Transverse colon (tissue), 4 donors: ENCODE data around the gene PRG3. TPM values are rescaled to one million over a fixed set of nuclear protein-coding genes. Genes with fewer than 3 reads are reported as not detected.

Experiments
- DNase-seq: peaks from one replicate; pipeline ENCODE4 v3.0.0-alpha.2; 2019
- H3K27ac ChIP-seq, 4 donors: fragments of 200-600 bp; sonication (generic); 2 replicates each; pipeline ENCODE4 v1.5.1; 2016 to 2018; ENCODE audit warnings: inconsistent platforms in 4 of 4
- H3K27me3 ChIP-seq: fragments of 200-600 bp; sonication (generic); 2 replicates; pipeline ENCODE4 v1.5.1; 2017; ENCODE audit warnings: inconsistent platforms
- H3K36me3 ChIP-seq, 4 donors: fragments of 200-600 bp; sonication (generic); 2 replicates each; pipeline ENCODE4 v1.5.1; 2017 to 2019; ENCODE audit warnings: inconsistent platforms in 4 of 4
- H3K4me1 ChIP-seq, 4 donors: fragments of 200-600 bp; sonication (generic); 2 replicates each; pipeline ENCODE4 v1.5.1; 2017 to 2020; ENCODE audit warnings: inconsistent platforms in 4 of 4
- H3K4me3 ChIP-seq, 4 donors: fragments of 200-600 bp; sonication (generic); 1 replicate in 1 of 4; 2 replicates in 3 of 4; pipeline versions ENCODE4 v1.5.1 to v1.6.1; 2017 to 2019; ENCODE audit warnings: inconsistent platforms in 4 of 4
- H3K9me3 ChIP-seq, 2 donors: fragments of 200-600 bp; sonication (generic); 2 replicates each; pipeline ENCODE4 v1.5.1; 2017 to 2019; ENCODE audit warnings: inconsistent platforms in 2 of 2
- CTCF ChIP-seq, 5 experiments: fragments of 200-600 bp in 3 of 5; fragments of 450-650 bp in 2 of 5; sonication (generic) in 3 of 5; IDR thresholded peaks; 1 replicate in 2 of 5; 2 replicates in 3 of 5; pipeline ENCODE4 v1.5.1; 2016 to 2017; ENCODE audit warnings: antibody characterized with exemption in 5 of 5, inconsistent platforms in 3 of 5, mild to moderate bottlenecking in 2 of 5, moderate library complexity in 1 of 5
- EP300 ChIP-seq: sonication (generic); formaldehyde crosslinking; IDR thresholded peaks from one replicate; pipeline ENCODE4 v1.6.1; 2017; ENCODE audit warnings: antibody characterized with exemption, low read depth
- POLR2A ChIP-seq: fragments of 450-650 bp; IDR thresholded peaks from one replicate; pipeline ENCODE4 v1.6.1; 2016; ENCODE audit warnings: antibody characterized with exemption, mild to moderate bottlenecking, moderate library complexity
- POLR2AphosphoS5 ChIP-seq, 3 donors: sonication (generic); formaldehyde crosslinking; IDR thresholded peaks; one replicate each; pipeline ENCODE4 v1.6.1; 2016; ENCODE audit warnings: antibody characterized with exemption in 3 of 3
- WGBS, 2 donors: methylation state at CpG; one replicate each; pipeline ENCODE4 v1.1.5; 2018; ENCODE audit warnings: low coverage in 1 of 2; 5-methylcytosine and 5-hydroxymethylcytosine counted together
- in situ Hi-C, 4 donors: fragments of 200-750 bp; cut with MboI; loops; one replicate each; pipeline versions ENCODE4 v1.15.0 to v1.15.1; 2017; ENCODE audit warnings: low sequenced_read_pairs in 3 of 4, low pct_ligation_motif_present in 1 of 4, low pct_unique_long_range_greater_than_20kb in 1 of 4
- intact Hi-C: fragments of 100-400 bp; cut with DNase I; formaldehyde crosslinking; loops from one replicate; pipeline ENCODE4 v1.15.1; 2023; ENCODE audit warnings: low total_unique reads
- total RNA-seq, 4 donors: library from RNA; depleted of rRNA; stranded (reverse); fragments of >200 nt; gene quantifications; one replicate each; pipeline ENCODE4 v1.1.0, GENCODE V29; 2016

The PRG3 gene
- total RNA-seq, 4 donors from 2014 or later, result not detected

- 1 to 34% methylated on average over 7 to 12 of the region's 12 CpGs for WGBS, 2 donors
Observed at GRCh38 chr11:57336111-57336666, 44.8 kb downstream of the PRG3 start.

GRCh38 chr11:57335343-57336110, 45.4 kb downstream of the PRG3 start, which contains the start of gene SSRP1:
SSRP1 (minus strand) TSS chr11:57335892; CDS start chr11:57335121, 771 bp downstream.
- Histone ChIP-seq H3K9me3 (no peaks in the 10 kb centered on the region), H3K4me3 (peak within 1 kb of the TSS; percentile 46 to 95 (median 88)), H3K27ac (peak within 1 kb of the TSS; percentile 89 to 92 (median 90)), H3K4me1 (peaks cover 9 to 23% (median 14%) of the 10 kb centered on the region in 4 donors), H3K27me3 (no peaks in the 10 kb centered on the region), H3K36me3 (peaks cover 0 to 21% (median 10%) of the 10 kb centered on the region in 4 donors)
- intact Hi-C loops (no loop called here), in situ Hi-C loops (loop anchor here in 3 of 4 donors (25.0 kb wide), 2 partner anchors 152 to 302 kb away; partner anchors contain the start of gene YPEL4 (in 2 of the 3))
- TF ChIP-seq POLR2AphosphoS5 (IDR thresholded peaks at IDR 0.05) (peak; percentile 44 to 76 (median 73)), POLR2A (peak; percentile 60), CTCF (IDR thresholded peaks at IDR 0.05) (no peak), EP300 (no peak)
- 0 to 1% methylated on average over 2 to 66 of the region's 69 CpGs for WGBS, 2 donors
- peak; percentile 90 for DNase-seq

More at GRCh38 chr11:57336111-57336666, 44.8 kb downstream of the PRG3 start:
- Histone ChIP-seq H3K36me3 (peaks cover 0 to 16% (median 7%) of the 10 kb centered on the region in 4 donors), H3K9me3 (no peaks in the 10 kb centered on the region), H3K27me3 (no peaks in the 10 kb centered on the region), H3K4me3 (peak overlapping the region in 3 of 4 donors; percentile 83 to 95 (median 93)), H3K27ac (peak overlapping the region; percentile 89 to 92 (median 90)), H3K4me1 (peaks cover 9 to 23% (median 14%) of the 10 kb centered on the region in 4 donors)
- TF ChIP-seq POLR2A (no peak), EP300 (no peak), CTCF (IDR thresholded peaks at IDR 0.05) (no peak), POLR2AphosphoS5 (IDR thresholded peaks at IDR 0.05) (no peak)
- in situ Hi-C loops (loop anchor here in 3 of 4 donors (25.0 kb wide), 2 partner anchors 151 to 301 kb away; partner anchors contain the start of gene YPEL4 (in 2 of the 3)), intact Hi-C loops (no loop called here)
- no peak for DNase-seq

GRCh38 chr11:57335023-57335342, 46.0 kb downstream of the PRG3 start:
- DNase-seq, result no peak
- H3K9me3 ChIP-seq, result no peaks in the 10 kb centered on the region
- no peak for TF ChIP-seq POLR2AphosphoS5 (IDR thresholded peaks at IDR 0.05)
- no peak for TF ChIP-seq CTCF (IDR thresholded peaks at IDR 0.05)
- no peak for TF ChIP-seq POLR2A
- TF ChIP-seq EP300, result no peak
- peaks cover 9 to 23% (median 14%) of the 10 kb centered on the region in 4 donors for H3K4me1 ChIP-seq
- in situ Hi-C loops, result loop anchor here in 3 of 4 donors (25.0 kb wide), 2 partner anchors 152 to 302 kb away; partner anchors contain the start of gene YPEL4 (in 2 of the 3)
- no peaks in the 10 kb centered on the region for H3K27me3 ChIP-seq
- peak overlapping the region; percentile 89 to 92 (median 90) for H3K27ac ChIP-seq
- 2% methylated on average over 7 of the region's 7 CpGs; no CpG with 5 or more reads in 1 of the 2 donors for WGBS, 2 donors
- H3K36me3 ChIP-seq, result peaks cover 0 to 26% (median 11%) of the 10 kb centered on the region in 4 donors
- H3K4me3 ChIP-seq, result peak overlapping the region; percentile 46 to 95 (median 88)
- intact Hi-C loops, result no loop called here
